Common myeloid progenitor, CD34-positive (primary cell): ENCODE data around the gene LSM6. TPM values are rescaled to one million over a fixed set of nuclear protein-coding genes. Genes with fewer than 3 reads are reported as not detected.

ENCODE experiments used
- CTCF ChIA-PET: fragments of 350-600 bp; sonication (Branson Sonifier 250); formaldehyde crosslinking; loops from one replicate; lab custom pipeline; 2021; ENCODE audit warnings: antibody characterized with exemption; lab: Charles Lee
- POLR2A ChIA-PET: fragments of 350-600 bp; sonication (Branson Sonifier 250); formaldehyde crosslinking; loops from one replicate; lab custom pipeline; 2021; ENCODE audit warnings: antibody characterized with exemption; lab: Charles Lee
- DNase-seq, 3 donors: peaks; one replicate each; pipeline versions ENCODE4 v3.0.0 to v3.0.0-alpha.2; 2013
- H3K27ac ChIP-seq, 2 experiments: 1 replicate in 1 of 2; 2 replicates in 1 of 2; pipeline ENCODE4 v1.7.0; 2013; ENCODE audit warnings: inconsistent platforms in 2 of 2, low read length in 2 of 2, mild to moderate bottlenecking in 2 of 2, low read depth in 1 of 2, moderate library complexity in 1 of 2; ENCODE audit not compliant: severe bottlenecking in 2 of 2, insufficient read depth in 1 of 2, poor library complexity in 1 of 2
- H3K27me3 ChIP-seq, 5 experiments: replicated peaks in 2 of 5; 1 replicate in 3 of 5; 2 replicates in 2 of 5; pipeline versions ENCODE4 v1.6.1 to v1.7.0; 2013; ENCODE audit warnings: low read length in 4 of 5, mild to moderate bottlenecking in 2 of 5, moderate library complexity in 2 of 5, inconsistent platforms in 1 of 5; ENCODE audit not compliant: insufficient read depth in 5 of 5, control insufficient read depth in 4 of 5
- H3K36me3 ChIP-seq, 4 experiments: 1 replicate in 2 of 4; 2 replicates in 2 of 4; pipeline versions ENCODE4 v1.6.1 to v1.7.0; 2013; ENCODE audit warnings: low read length in 3 of 4, control low read depth in 1 of 4, mild to moderate bottlenecking in 1 of 4; ENCODE audit not compliant: control insufficient read depth in 4 of 4, insufficient read depth in 4 of 4
- H3K4me1 ChIP-seq, 4 experiments: 1 replicate in 3 of 4; 2 replicates in 1 of 4; pipeline versions ENCODE4 v1.6.1 to v1.7.1; 2013; ENCODE audit warnings: low read length in 3 of 4, mild to moderate bottlenecking in 3 of 4, control low read depth in 1 of 4, inconsistent platforms in 1 of 4, moderate library complexity in 1 of 4; ENCODE audit not compliant: control insufficient read depth in 4 of 4, insufficient read depth in 4 of 4; ENCODE audit errors: control extremely low read depth in 1 of 4
- H3K4me3 ChIP-seq, 7 experiments: 1 replicate in 4 of 7; 2 replicates in 3 of 7; pipeline versions ENCODE4 v1.5.1 to v1.7.0; 2013; ENCODE audit warnings: mild to moderate bottlenecking in 7 of 7, low read length in 6 of 7, moderate library complexity in 6 of 7, inconsistent platforms in 2 of 7, low read depth in 2 of 7, control low read depth in 1 of 7; ENCODE audit not compliant: insufficient read depth in 4 of 7, control insufficient read depth in 1 of 7; ENCODE audit errors: extremely low read depth in 1 of 7
- H3K9me3 ChIP-seq, 5 experiments: 1 replicate in 4 of 5; 2 replicates in 1 of 5; pipeline versions ENCODE4 v1.6.1 to v1.7.1; 2013; ENCODE audit warnings: low read length in 4 of 5, mild to moderate bottlenecking in 2 of 5, inconsistent platforms in 1 of 5, low read depth in 1 of 5, moderate library complexity in 1 of 5; ENCODE audit not compliant: control insufficient read depth in 4 of 5, insufficient read depth in 2 of 5; ENCODE audit errors: control extremely low read depth in 1 of 5
- WGBS: methylation state at CpG from one replicate; pipeline ENCODE4 v1.1.5; 2013; ENCODE audit not compliant: insufficient coverage; 5-methylcytosine and 5-hydroxymethylcytosine counted together
- polyA plus RNA-seq: library from polyadenylated mRNA; unstranded; fragments of 120-200 nt; gene quantifications from one replicate; pipeline ENCODE4 v1.2.1, GENCODE V29; 2013

LSM6 gene
- 41.6 TPM for polyA plus RNA-seq

DNA sequence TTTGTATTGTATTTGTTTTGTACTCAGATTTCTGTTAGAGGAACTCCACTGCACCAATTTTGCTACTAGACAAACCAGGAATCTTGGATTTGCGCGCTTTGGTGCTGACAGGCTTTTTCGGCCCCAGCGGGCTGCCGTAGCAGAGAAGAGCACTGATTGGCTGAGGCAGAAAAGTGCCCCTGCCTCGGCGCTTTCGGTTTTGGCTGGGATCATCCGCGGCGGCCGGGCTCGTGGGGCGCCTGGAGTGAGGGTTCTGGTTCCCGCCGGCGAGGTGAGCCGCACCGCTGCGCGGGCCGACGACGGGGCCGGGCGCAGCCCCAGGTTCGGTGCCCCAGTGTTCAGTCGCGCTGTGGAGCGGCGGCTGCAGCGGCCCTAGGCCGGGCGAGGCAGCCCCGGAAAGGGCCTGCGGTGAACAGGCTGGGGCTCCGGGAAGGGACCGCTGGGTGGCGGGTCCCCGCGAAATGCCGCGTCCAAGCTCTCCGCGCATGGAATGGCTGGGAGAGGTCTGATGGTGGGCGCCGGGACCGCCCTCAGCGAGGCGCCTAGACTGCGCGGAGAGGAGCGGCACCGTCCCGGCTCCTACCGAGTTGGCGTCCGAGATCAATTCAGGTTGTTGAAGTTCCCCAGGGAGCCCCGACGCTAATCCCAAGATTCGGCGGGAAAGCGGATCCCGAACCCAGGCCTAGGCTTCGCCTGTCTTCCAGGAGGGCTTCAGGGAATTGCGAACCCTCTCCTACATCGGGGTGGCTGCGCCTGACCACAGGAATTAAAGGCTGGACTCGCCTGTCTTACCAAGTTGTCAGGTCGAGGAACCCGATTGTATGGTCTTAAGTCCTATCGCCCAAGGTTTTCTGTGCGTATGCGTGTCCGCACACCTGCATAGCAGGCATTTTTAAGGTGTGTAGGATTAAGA, at the start of gene LSM6:
Gene LSM6, plus strand, starts transcription at position 178 of the 913 bp plus-strand sequence. CDS start 7,204 bp downstream, outside the sequence.
- Histone ChIP-seq H3K4me3 (peak within 1 kb of the TSS; percentile 83 to 96 (median 92)), H3K36me3 (peaks cover 0 to 6% (median 4%) of the 10 kb centered on the region in 4 experiments), H3K27ac (peak within 1 kb of the TSS; percentile 78 to 90), H3K4me1 (peaks cover 4 to 27% (median 11%) of the 10 kb centered on the region in 4 experiments), H3K27me3 (no peaks in the 10 kb centered on the region), H3K9me3 (no peaks in the 10 kb centered on the region)
- under 1% methylated on average over 70 of the region's 75 CpGs for whole genome bisulfite sequencing
- peak; percentile 73 to 77 (median 77) for DNase-seq
- POLR2A ChIA-PET: no interaction called here
- CTCF ChIA-PET: no interaction called here

DNA sequence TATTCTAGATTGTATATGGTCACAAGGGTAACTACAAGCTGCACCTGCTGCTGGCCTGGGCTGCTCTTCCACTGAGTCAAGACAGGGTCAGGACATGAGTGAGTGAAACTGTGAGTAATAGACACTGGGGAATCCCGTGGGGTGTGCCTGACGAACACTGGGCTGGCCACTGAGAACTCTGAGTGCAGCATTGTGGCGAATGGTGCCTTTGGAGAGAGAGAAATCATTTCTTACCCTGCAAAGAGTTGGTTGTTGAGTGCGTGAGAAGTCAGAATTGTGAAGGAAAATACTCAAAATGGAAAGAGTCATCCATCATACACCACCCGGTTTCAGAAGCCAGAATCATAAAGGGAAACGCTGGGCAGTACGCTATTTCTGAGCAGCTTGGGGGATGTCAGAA, 43.1 kb upstream of the LSM6 start:
- no peak for DNase-seq
- H3K27ac ChIP-seq: no peak overlapping the region
- POLR2A ChIA-PET: no interaction called here
- H3K4me3 ChIP-seq: no peak overlapping the region
- CTCF ChIA-PET: no interaction called here
- 95% methylated on average over 6 of the region's 7 CpGs for WGBS
- H3K27me3 ChIP-seq: peaks cover 0 to 3% (median 0%) of the 10 kb centered on the region in 5 experiments
- H3K36me3 ChIP-seq: no peaks in the 10 kb centered on the region
- no peaks in the 10 kb centered on the region for H3K4me1 ChIP-seq
- no peaks in the 10 kb centered on the region for H3K9me3 ChIP-seq

DNA sequence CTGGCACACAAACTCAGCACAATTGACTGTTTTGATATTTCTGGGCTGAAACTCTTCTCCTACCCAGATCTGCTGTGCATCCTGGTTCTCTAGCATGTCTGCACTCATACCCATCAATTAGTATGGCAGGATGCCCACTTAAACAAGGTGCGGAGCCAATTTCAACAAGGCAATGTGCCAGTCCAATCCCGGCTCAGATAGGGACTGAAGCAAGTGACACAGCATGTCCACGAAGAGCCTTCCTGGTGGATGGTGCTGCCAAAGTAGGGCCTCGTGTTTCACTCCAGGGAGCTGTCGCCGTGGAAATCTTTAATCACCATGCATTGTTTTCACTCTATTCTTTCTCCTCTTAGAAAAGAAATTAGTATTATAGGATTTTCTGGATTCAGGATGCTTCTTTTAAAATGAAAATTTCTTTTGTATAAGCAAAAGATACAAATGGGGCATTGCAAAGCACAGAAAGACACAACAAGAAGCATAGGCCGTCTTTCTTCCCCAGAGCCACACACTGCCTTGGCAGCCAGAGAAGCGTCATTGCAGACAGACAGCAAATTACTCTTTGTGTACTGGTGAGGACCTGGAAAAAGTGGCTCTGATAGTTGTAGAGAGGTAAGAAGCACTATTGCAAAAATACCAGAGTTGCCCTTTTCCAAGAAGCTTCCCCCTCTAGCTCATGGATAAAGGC, 40.6 kb upstream of the LSM6 start:
- Histone ChIP-seq H3K4me1 (no peaks in the 10 kb centered on the region), H3K27me3 (peaks cover 0 to 3% (median 0%) of the 10 kb centered on the region in 5 experiments), H3K4me3 (no peak overlapping the region), H3K27ac (no peak overlapping the region), H3K9me3 (no peaks in the 10 kb centered on the region), H3K36me3 (no peaks in the 10 kb centered on the region)
- CTCF ChIA-PET: no interaction called here
- POLR2A ChIA-PET: no interaction called here
- WGBS: 100% methylated on average over 3 of the region's 8 CpGs
- DNase-seq: no peak

DNA sequence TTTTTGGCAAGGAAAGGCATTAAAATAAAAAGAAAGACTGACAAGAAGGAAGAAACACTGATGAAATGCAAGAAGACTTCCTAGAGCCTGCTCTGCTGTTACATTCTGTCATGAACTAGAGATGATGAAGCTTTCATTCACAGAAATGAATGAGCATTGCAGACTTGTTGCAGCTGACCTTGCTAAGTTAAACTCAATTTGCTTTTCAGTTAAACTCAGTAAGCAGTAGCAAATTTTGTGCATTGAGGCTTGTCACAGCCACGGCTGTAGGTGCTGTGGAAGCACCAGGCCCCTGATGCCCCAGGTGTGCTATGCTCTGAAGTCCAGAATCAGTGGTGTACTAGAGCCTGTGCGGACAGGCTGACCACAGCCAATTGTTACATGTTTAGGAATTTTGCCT, 39.6 kb upstream of the LSM6 start:
- CTCF ChIA-PET: no interaction called here
- Histone ChIP-seq H3K36me3 (no peaks in the 10 kb centered on the region), H3K4me3 (no peak overlapping the region), H3K27ac (no peak overlapping the region), H3K4me1 (no peaks in the 10 kb centered on the region), H3K27me3 (peaks cover 0 to 3% (median 0%) of the 10 kb centered on the region in 5 experiments), H3K9me3 (no peaks in the 10 kb centered on the region)
- DNase-seq: no peak
- no CpG with 5 or more reads among the region's 2 CpGs for WGBS
- POLR2A ChIA-PET: no interaction called here

DNA sequence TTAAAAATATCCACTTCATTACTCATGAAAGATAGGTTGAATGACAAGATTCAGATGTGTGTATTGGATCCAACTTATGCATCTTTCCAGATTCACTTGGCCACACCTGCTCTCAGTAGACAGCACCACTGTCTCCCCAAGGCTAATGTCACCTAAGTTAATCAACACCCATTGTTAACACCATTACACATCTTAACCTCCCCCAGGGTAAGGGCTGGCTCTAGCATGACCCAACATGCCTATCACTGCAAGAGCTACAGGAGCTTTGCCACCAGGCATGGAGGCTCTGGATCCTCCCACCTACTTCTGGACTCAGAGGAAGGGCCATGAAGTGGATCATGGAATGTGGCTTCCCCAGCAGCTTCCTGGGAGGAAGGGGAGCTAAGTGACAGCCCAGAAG, 32.8 kb upstream of the LSM6 start:
- POLR2A ChIA-PET: no interaction called here
- CTCF ChIA-PET: no interaction called here
- peaks cover 0 to 2% (median 0%) of the 10 kb centered on the region in 5 experiments for H3K27me3 ChIP-seq
- no peak for DNase-seq
- H3K36me3 ChIP-seq: no peaks in the 10 kb centered on the region
- no peak overlapping the region for H3K27ac ChIP-seq
- H3K4me3 ChIP-seq: no peak overlapping the region
- no peaks in the 10 kb centered on the region for H3K9me3 ChIP-seq
- H3K4me1 ChIP-seq: no peaks in the 10 kb centered on the region

DNA sequence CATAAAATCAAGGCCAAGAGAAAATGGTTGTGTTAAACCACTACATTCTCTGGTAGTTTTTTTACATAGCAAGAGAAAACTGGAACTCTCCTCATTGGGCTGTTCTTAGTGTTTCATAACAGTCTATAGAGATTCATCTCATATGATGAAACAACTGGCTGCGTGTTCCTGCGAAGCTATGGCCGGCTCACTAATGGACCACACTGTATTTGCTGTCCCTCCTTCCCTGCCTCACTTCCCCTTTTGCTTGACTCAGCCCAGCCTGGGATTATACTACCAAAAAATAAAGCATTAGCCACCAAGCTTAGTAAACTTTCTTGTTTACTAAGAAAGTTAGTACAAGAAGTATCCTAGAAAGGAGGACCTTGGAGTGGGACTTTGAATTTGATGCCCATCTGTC, 31.6 kb upstream of the LSM6 start:
- ChIA-PET CTCF (no interaction called here), POLR2A (no interaction called here)
- peaks cover 0 to 2% (median 0%) of the 10 kb centered on the region in 5 experiments for H3K27me3 ChIP-seq
- peak in 2 of 3 donors; percentile 0 to 2 for DNase-seq
- no CpG with 5 or more reads among the region's 3 CpGs for WGBS
- no peaks in the 10 kb centered on the region for H3K36me3 ChIP-seq
- H3K9me3 ChIP-seq: no peaks in the 10 kb centered on the region
- no peak overlapping the region for H3K27ac ChIP-seq
- H3K4me3 ChIP-seq: no peak overlapping the region
- H3K4me1 ChIP-seq: no peaks in the 10 kb centered on the region

DNA sequence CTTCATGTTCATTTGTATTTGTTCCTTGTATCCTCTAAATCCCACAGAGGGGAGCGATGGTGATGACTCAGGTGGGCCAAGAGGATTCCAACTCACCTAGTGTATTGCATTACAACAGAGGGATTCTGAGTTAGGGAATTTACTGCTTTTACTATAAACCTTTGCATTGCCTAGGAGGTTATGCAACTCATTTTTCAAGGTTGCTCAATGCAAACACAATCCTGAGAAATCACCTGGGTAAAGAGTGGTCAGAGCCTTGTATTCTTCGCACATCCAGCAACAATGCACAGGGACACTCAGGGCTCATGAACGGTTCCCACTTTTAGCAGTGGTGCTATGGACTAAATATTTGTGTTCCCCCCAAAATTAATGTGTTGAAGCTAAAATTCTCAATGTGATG, 28.6 kb upstream of the LSM6 start:
- CTCF ChIA-PET: no interaction called here
- H3K4me1 ChIP-seq: no peaks in the 10 kb centered on the region
- no peak for DNase-seq
- no peak overlapping the region for H3K4me3 ChIP-seq
- H3K27ac ChIP-seq: no peak overlapping the region
- H3K36me3 ChIP-seq: no peaks in the 10 kb centered on the region
- H3K9me3 ChIP-seq: peaks cover 0 to 2% (median 0%) of the 10 kb centered on the region in 5 experiments
- H3K27me3 ChIP-seq: peaks cover 0 to 2% (median 0%) of the 10 kb centered on the region in 5 experiments
- 100% methylated on average over 3 of the region's 3 CpGs for WGBS
- POLR2A ChIA-PET: interaction anchor here (0.6 kb wide), 1 partner anchor 13 kb away, joined by 3 read pairs; no protein-coding TSS in a partner anchor
